Neural cell (in vitro differentiated cells): ENCODE data around the gene TDRD3. TPM values are rescaled to one million over a fixed set of nuclear protein-coding genes. Genes with fewer than 3 reads are reported as not detected.

ENCODE experiments used
- H2AFZ ChIP-seq: fragments of 200-600, 300-800 bp; sonication (generic), shearing (Covaris generic); 2 replicates; pipeline ENCODE4 v1.6.0; 2014; ENCODE audit warnings: low read depth, mild to moderate bottlenecking, antibody characterized with exemption, low read length, moderate library complexity
- H3F3A ChIP-seq: fragments of 200-600 bp; shearing (Covaris generic); 2 replicates; pipeline ENCODE4 v1.6.1; 2016; ENCODE audit warnings: mild to moderate bottlenecking, moderate library complexity, mixed read lengths, antibody characterized with exemption, low read length; ENCODE audit not compliant: insufficient read depth, poor library complexity, severe bottlenecking
- H3K27ac ChIP-seq: fragments of 200-600, 300-800 bp; sonication (generic), shearing (Covaris generic); 2 replicates; pipeline ENCODE4 v1.5.1; 2014; ENCODE audit warnings: mild to moderate bottlenecking, low read length, moderate library complexity
- H3K27me3 ChIP-seq: fragments of 300-800, 200-600 bp; sonication (generic), shearing (Covaris generic); 2 replicates; pipeline ENCODE4 v1.6.0; 2014; ENCODE audit warnings: mild to moderate bottlenecking, low read depth, low read length, moderate library complexity; ENCODE audit not compliant: insufficient read depth
- H3K36me3 ChIP-seq: fragments of 300-800, 200-600 bp; sonication (generic), shearing (Covaris generic); 2 replicates; pipeline ENCODE4 v1.5.1; 2014; ENCODE audit warnings: mild to moderate bottlenecking, antibody characterized with exemption, low read length, moderate library complexity; ENCODE audit not compliant: insufficient read depth
- H3K4me2 ChIP-seq: fragments of 300-800, 200-600 bp; sonication (generic), shearing (Covaris generic); 2 replicates; pipeline ENCODE4 v1.6.0; 2014; ENCODE audit warnings: mild to moderate bottlenecking, low read length
- H3K4me3 ChIP-seq: fragments of 300-800, 200-600 bp; sonication (generic), shearing (Covaris generic); 2 replicates; pipeline ENCODE4 v1.5.1; 2014; ENCODE audit warnings: mild to moderate bottlenecking, low read length, moderate library complexity
- H3K79me2 ChIP-seq: fragments of 200-600 bp; shearing (Covaris generic); replicated peaks from 2 replicates; pipeline ENCODE4 v1.6.0; 2014; ENCODE audit warnings: mild to moderate bottlenecking, low read length, moderate library complexity; ENCODE audit not compliant: insufficient read depth
- H3K9ac ChIP-seq: fragments of 300-800, 200-600 bp; sonication (generic), shearing (Covaris generic); 2 replicates; pipeline ENCODE4 v1.6.1; 2016; ENCODE audit warnings: mild to moderate bottlenecking, low read length, mixed read lengths
- H3K9me2 ChIP-seq: fragments of 200-600 bp; shearing (Covaris generic); 2 replicates; pipeline ENCODE4 v1.6.1; 2016; ENCODE audit warnings: mild to moderate bottlenecking, low read length, mixed read lengths; ENCODE audit not compliant: insufficient read depth
- H3K9me3 ChIP-seq: fragments of 200-600, 300-800 bp; sonication (generic), shearing (Covaris generic); 2 replicates; pipeline ENCODE4 v1.6.1; 2016; ENCODE audit warnings: mild to moderate bottlenecking, mixed run types, low read length, moderate library complexity, mixed read lengths
- H4K20me1 ChIP-seq: fragments of 200-600 bp; shearing (Covaris generic); 2 replicates; pipeline ENCODE4 v1.6.1; 2016; ENCODE audit warnings: mild to moderate bottlenecking, mixed run types; ENCODE audit not compliant: insufficient read depth
- EP300 ChIP-seq: fragments of 450-650 bp; conservative IDR thresholded peaks from 2 replicates; pipeline ENCODE4 v1.6.1; 2014; ENCODE audit warnings: antibody characterized with exemption, mild to moderate bottlenecking, moderate library complexity; ENCODE audit not compliant: poor library complexity, severe bottlenecking
- EZH2 ChIP-seq: fragments of 200-600, 300-800 bp; shearing (Covaris generic), sonication (generic); IDR thresholded peaks from 2 replicates; pipeline ENCODE4 v1.6.1; 2014; ENCODE audit warnings: antibody characterized with exemption, low read length, borderline replicate concordance, mild to moderate bottlenecking; ENCODE audit not compliant: insufficient read depth, poor library complexity, severe bottlenecking
- MXI1 ChIP-seq: fragments of 450-650 bp; conservative IDR thresholded peaks from 2 replicates; pipeline ENCODE4 v1.6.1; 2014; ENCODE audit warnings: antibody characterized with exemption, mild to moderate bottlenecking; ENCODE audit not compliant: poor library complexity, severe bottlenecking
- POLR2AphosphoS5 ChIP-seq: IDR thresholded peaks from 2 replicates; pipeline ENCODE4 v1.6.1; 2012
- RAD21 ChIP-seq: fragments of 450-650 bp; conservative IDR thresholded peaks from 2 replicates; pipeline ENCODE4 v1.6.1; 2014; ENCODE audit warnings: antibody characterized with exemption, mild to moderate bottlenecking, moderate library complexity
- SMC3 ChIP-seq: fragments of 450-650 bp; conservative IDR thresholded peaks from 2 replicates; pipeline ENCODE4 v1.6.1; 2014; ENCODE audit warnings: antibody characterized with exemption, mild to moderate bottlenecking, moderate library complexity; ENCODE audit not compliant: poor library complexity
- TAF1 ChIP-seq: IDR thresholded peaks from 2 replicates; pipeline ENCODE4 v1.6.1; 2012; ENCODE audit warnings: low read depth
- polyA plus RNA-seq: library from polyadenylated mRNA; depleted of rRNA; stranded (reverse); fragments of >200 nt; gene quantifications from 2 replicates; pipeline ENCODE4 v1.2.3, GENCODE V29; 2014
- TF ChIP-seq, protein P1 (sequence below): fragments of 450-650 bp; IDR thresholded peaks from 2 replicates; pipeline ENCODE4 v1.5.1; 2014; ENCODE audit warnings: antibody characterized with exemption, mild to moderate bottlenecking, moderate library complexity; ENCODE audit not compliant: poor library complexity, severe bottlenecking
- TF ChIP-seq, protein P2 (sequence below): IDR thresholded peaks from 2 replicates; pipeline ENCODE4 v1.6.1; 2012; ENCODE audit warnings: borderline replicate concordance

The TDRD3 gene
- polyA plus RNA-seq, 1 donor from 2014 or later, result 10.0 TPM

GRCh38 chr13:60562096-60562780, 165.2 kb downstream of the TDRD3 start:
- H3K4me3 ChIP-seq, result no peak overlapping the region
- no peaks in the 10 kb centered on the region for H3F3A ChIP-seq
- no peaks in the 10 kb centered on the region for H3K27me3 ChIP-seq
- H4K20me1 ChIP-seq, result no peaks in the 10 kb centered on the region
- no peak overlapping the region for H3K4me2 ChIP-seq
- H3K9me2 ChIP-seq, result no peaks in the 10 kb centered on the region
- no peak overlapping the region for H3K9ac ChIP-seq
- H3K36me3 ChIP-seq, result no peaks in the 10 kb centered on the region
- H3K27ac ChIP-seq, result no peak overlapping the region
- no peaks in the 10 kb centered on the region for H3K79me2 ChIP-seq
- no peaks in the 10 kb centered on the region for H3K9me3 ChIP-seq
- no peak overlapping the region for H2AFZ ChIP-seq
- TF ChIP-seq POLR2AphosphoS5 (no peak), TAF1 (no peak), SMC3 (no peak), MXI1 (no peak), RAD21 (no peak), EP300 (no peak), EZH2 (no peak)
- TF ChIP-seq, protein P1, sequence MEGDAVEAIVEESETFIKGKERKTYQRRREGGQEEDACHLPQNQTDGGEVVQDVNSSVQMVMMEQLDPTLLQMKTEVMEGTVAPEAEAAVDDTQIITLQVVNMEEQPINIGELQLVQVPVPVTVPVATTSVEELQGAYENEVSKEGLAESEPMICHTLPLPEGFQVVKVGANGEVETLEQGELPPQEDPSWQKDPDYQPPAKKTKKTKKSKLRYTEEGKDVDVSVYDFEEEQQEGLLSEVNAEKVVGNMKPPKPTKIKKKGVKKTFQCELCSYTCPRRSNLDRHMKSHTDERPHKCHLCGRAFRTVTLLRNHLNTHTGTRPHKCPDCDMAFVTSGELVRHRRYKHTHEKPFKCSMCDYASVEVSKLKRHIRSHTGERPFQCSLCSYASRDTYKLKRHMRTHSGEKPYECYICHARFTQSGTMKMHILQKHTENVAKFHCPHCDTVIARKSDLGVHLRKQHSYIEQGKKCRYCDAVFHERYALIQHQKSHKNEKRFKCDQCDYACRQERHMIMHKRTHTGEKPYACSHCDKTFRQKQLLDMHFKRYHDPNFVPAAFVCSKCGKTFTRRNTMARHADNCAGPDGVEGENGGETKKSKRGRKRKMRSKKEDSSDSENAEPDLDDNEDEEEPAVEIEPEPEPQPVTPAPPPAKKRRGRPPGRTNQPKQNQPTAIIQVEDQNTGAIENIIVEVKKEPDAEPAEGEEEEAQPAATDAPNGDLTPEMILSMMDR, result no peak
- TF ChIP-seq, protein P2, sequence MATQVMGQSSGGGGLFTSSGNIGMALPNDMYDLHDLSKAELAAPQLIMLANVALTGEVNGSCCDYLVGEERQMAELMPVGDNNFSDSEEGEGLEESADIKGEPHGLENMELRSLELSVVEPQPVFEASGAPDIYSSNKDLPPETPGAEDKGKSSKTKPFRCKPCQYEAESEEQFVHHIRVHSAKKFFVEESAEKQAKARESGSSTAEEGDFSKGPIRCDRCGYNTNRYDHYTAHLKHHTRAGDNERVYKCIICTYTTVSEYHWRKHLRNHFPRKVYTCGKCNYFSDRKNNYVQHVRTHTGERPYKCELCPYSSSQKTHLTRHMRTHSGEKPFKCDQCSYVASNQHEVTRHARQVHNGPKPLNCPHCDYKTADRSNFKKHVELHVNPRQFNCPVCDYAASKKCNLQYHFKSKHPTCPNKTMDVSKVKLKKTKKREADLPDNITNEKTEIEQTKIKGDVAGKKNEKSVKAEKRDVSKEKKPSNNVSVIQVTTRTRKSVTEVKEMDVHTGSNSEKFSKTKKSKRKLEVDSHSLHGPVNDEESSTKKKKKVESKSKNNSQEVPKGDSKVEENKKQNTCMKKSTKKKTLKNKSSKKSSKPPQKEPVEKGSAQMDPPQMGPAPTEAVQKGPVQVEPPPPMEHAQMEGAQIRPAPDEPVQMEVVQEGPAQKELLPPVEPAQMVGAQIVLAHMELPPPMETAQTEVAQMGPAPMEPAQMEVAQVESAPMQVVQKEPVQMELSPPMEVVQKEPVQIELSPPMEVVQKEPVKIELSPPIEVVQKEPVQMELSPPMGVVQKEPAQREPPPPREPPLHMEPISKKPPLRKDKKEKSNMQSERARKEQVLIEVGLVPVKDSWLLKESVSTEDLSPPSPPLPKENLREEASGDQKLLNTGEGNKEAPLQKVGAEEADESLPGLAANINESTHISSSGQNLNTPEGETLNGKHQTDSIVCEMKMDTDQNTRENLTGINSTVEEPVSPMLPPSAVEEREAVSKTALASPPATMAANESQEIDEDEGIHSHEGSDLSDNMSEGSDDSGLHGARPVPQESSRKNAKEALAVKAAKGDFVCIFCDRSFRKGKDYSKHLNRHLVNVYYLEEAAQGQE, result no peak

- no peaks in the 10 kb centered on the region for H3K79me2 ChIP-seq
- no peaks in the 10 kb centered on the region for H3K9me3 ChIP-seq
- H3K4me2 ChIP-seq, result no peak overlapping the region
- no peak overlapping the region for H3K27ac ChIP-seq
- H3K36me3 ChIP-seq, result no peaks in the 10 kb centered on the region
- H3K4me3 ChIP-seq, result no peak overlapping the region
- no peak overlapping the region for H2AFZ ChIP-seq
- no peaks in the 10 kb centered on the region for H3K27me3 ChIP-seq
- H3K9ac ChIP-seq, result no peak overlapping the region
- no peaks in the 10 kb centered on the region for H3K9me2 ChIP-seq
- H3F3A ChIP-seq, result no peaks in the 10 kb centered on the region
- no peak for TF ChIP-seq SMC3
- H4K20me1 ChIP-seq, result no peaks in the 10 kb centered on the region
Measured at GRCh38 chr13:60571571-60571970, 174.6 kb downstream of the TDRD3 start.
